Measurements from ENCODE around the gene RPS15.

DNA sequence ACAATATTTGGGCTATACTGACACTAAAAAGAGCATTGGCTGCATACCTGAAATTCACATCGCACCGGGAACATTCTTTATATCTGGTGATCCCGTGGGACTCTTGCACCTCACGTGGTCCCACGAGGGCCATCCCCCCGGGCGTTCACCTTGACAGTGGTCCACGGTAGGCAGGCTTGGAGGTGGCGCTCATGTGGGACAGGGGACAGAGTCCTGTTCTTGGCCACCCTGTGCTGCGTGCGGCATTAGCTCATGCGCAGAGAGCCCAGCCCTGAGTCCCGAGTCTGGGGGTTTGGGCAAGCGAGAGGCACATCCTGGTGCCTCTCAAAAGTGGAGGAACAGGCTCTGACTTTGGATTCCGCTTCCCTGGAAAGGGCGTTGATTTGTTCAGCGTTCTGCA, 44.4 kb upstream of the RPS15 start:
- TF ChIP-seq CTCF (conservative IDR thresholded peaks at IDR 0.05; ENCODE audit: low read length): no peak
- TF ChIP-seq EZH2phosphoT487 (IDR thresholded peaks at IDR 0.05; ENCODE audit: borderline replicate concordance): no peak
